GM12878 (cell line): Measurements from ENCODE around the gene CYB5A. TPM values are rescaled to one million over a fixed set of nuclear protein-coding genes. Genes with fewer than 3 reads are reported as not detected.

ENCODE experiments used
- ASH2L ChIP-seq: fragments of 300-600, 200-600 bp; sonication (generic); IDR thresholded peaks from 2 replicates; pipeline ENCODE4 v1.6.1; 2017; ENCODE audit warnings: low read depth, mild to moderate bottlenecking, borderline replicate concordance
- BACH1 ChIP-seq: fragments of 450-650 bp; IDR thresholded peaks from 2 replicates; pipeline ENCODE4 v1.6.1; 2017; ENCODE audit warnings: mild to moderate bottlenecking, borderline replicate concordance
- CBX5 ChIP-seq: sonication (generic); IDR thresholded peaks from 2 replicates; pipeline ENCODE4 v1.6.1; 2016; ENCODE audit warnings: low read depth, moderate library complexity, mild to moderate bottlenecking, inconsistent platforms
- EP300 ChIP-seq, 2 experiments: fragments of 150-350 bp in 1 of 2; IDR thresholded peaks; 2 replicates each; pipeline ENCODE4 v1.6.1; 2011 to 2012; ENCODE audit warnings: low read depth in 2 of 2, low read length in 2 of 2, borderline replicate concordance in 1 of 2, improper control_type of control experiment in 1 of 2, inconsistent platforms in 1 of 2; ENCODE audit not compliant: control insufficient read depth in 1 of 2
- KLF5 ChIP-seq: fragments of 450-650 bp; IDR thresholded peaks from 2 replicates; pipeline ENCODE4 v1.6.1; 2014; ENCODE audit warnings: mild to moderate bottlenecking; ENCODE audit not compliant: partially characterized antibody
- LARP7 ChIP-seq: fragments of 450-650 bp; IDR thresholded peaks from 2 replicates; pipeline ENCODE4 v1.6.1; 2017; ENCODE audit warnings: mild to moderate bottlenecking
- NFYA ChIP-seq: IDR thresholded peaks from 2 replicates; pipeline ENCODE4 v1.6.1; 2011; ENCODE audit warnings: low read depth, mild to moderate bottlenecking, low read length, improper control_type of control experiment, borderline replicate concordance
- polyA plus RNA-seq, 11 experiments: library from polyadenylated mRNA; depleted of rRNA in 4 of 11; unstranded in 6 of 11; stranded (reverse) in 5 of 11; fragments of >200 nt; fragmentation: Nextera tagmentation in 4 of 11; fragmentation: Illumina TruSeq in 1 of 11; extraction: Ambion mirVana in 4 of 11; extraction: Trizol in 1 of 11; gene quantifications; 1 replicate in 1 of 11; 2 replicates in 10 of 11; pipeline versions ENCODE4 v1.2.1 to v1.2.3, GENCODE V29; 2011 to 2016; ENCODE audit warnings: inconsistent platforms in 2 of 11, missing spikeins in 2 of 11, low read depth in 1 of 11
- total RNA-seq, 4 experiments: library from RNA; depleted of rRNA in 3 of 4; stranded (reverse); fragments of >200 nt in 3 of 4; fragmentation: Illumina TruSeq in 1 of 4; extraction: Trizol in 1 of 4; gene quantifications; 2 replicates each; pipeline versions ENCODE4 v1.2.1 to v1.2.3, GENCODE V29; 2013 to 2021
- TF ChIP-seq, protein P1 (sequence below): fragments of 450-650 bp; formaldehyde crosslinking; IDR thresholded peaks from 2 replicates; pipeline ENCODE4 v1.4.0; 2020; ENCODE audit warnings: mild to moderate bottlenecking, moderate library complexity
- TF ChIP-seq, protein P2 (sequence below): fragments of 450-650 bp; IDR thresholded peaks from 2 replicates; pipeline ENCODE4 v1.6.1; 2017; ENCODE audit warnings: low read depth, mild to moderate bottlenecking, moderate library complexity
- TF ChIP-seq, protein P3 (sequence below): IDR thresholded peaks from 2 replicates; pipeline ENCODE4 v1.6.1; 2011; ENCODE audit warnings: low read depth, mild to moderate bottlenecking, low read length, moderate library complexity, borderline replicate concordance; ENCODE audit errors: extremely low read depth

Gene CYB5A
- total and polyA plus RNA-seq, 10 of the 15 experiments (the other 5 are each of a cell fraction or from before 2014, with no cell fraction given) = 60.2 to 129 (median 103) TPM

DNA sequence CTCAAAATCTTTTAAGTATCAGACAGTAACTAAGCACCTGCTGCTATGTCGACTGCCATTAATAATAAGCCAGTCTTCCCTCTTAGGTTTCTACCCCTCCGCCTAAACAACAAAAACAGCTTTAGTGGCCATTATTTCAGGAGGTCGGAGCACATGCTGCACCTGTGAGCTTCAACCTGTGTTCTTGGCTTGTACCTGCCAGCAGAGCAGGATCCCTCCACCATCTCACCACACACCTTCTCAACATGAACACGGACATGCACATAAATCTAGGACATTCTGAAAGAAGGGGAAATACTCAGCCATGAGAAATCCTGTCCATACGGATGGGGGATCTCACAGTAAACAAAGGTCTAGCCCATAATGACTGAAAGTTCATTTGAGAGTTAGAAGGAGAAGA, 3.7 kb downstream of the CYB5A start (continued):
- no peak for TF ChIP-seq CBX5
- TF ChIP-seq ASH2L = no peak
- TF ChIP-seq KLF5 = no peak
- TF ChIP-seq, protein P1, sequence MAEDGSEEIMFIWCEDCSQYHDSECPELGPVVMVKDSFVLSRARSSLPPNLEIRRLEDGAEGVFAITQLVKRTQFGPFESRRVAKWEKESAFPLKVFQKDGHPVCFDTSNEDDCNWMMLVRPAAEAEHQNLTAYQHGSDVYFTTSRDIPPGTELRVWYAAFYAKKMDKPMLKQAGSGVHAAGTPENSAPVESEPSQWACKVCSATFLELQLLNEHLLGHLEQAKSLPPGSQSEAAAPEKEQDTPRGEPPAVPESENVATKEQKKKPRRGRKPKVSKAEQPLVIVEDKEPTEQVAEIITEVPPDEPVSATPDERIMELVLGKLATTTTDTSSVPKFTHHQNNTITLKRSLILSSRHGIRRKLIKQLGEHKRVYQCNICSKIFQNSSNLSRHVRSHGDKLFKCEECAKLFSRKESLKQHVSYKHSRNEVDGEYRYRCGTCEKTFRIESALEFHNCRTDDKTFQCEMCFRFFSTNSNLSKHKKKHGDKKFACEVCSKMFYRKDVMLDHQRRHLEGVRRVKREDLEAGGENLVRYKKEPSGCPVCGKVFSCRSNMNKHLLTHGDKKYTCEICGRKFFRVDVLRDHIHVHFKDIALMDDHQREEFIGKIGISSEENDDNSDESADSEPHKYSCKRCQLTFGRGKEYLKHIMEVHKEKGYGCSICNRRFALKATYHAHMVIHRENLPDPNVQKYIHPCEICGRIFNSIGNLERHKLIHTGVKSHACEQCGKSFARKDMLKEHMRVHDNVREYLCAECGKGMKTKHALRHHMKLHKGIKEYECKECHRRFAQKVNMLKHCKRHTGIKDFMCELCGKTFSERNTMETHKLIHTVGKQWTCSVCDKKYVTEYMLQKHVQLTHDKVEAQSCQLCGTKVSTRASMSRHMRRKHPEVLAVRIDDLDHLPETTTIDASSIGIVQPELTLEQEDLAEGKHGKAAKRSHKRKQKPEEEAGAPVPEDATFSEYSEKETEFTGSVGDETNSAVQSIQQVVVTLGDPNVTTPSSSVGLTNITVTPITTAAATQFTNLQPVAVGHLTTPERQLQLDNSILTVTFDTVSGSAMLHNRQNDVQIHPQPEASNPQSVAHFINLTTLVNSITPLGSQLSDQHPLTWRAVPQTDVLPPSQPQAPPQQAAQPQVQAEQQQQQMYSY (CRISPR knock-in tag) = no peak
- no peak for TF ChIP-seq EP300 (IDR thresholded peaks at IDR 0.05; ENCODE audit: borderline replicate concordance in 1 of 2, control insufficient read depth in 1 of 2, low read depth in 2 of 2, low read length in 2 of 2)
- TF ChIP-seq NFYA = no peak
- TF ChIP-seq, protein P2, sequence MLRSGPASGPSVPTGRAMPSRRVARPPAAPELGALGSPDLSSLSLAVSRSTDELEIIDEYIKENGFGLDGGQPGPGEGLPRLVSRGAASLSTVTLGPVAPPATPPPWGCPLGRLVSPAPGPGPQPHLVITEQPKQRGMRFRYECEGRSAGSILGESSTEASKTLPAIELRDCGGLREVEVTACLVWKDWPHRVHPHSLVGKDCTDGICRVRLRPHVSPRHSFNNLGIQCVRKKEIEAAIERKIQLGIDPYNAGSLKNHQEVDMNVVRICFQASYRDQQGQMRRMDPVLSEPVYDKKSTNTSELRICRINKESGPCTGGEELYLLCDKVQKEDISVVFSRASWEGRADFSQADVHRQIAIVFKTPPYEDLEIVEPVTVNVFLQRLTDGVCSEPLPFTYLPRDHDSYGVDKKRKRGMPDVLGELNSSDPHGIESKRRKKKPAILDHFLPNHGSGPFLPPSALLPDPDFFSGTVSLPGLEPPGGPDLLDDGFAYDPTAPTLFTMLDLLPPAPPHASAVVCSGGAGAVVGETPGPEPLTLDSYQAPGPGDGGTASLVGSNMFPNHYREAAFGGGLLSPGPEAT = no peak
- TF ChIP-seq BACH1 = no peak
- no peak for TF ChIP-seq LARP7
- TF ChIP-seq, protein P3, sequence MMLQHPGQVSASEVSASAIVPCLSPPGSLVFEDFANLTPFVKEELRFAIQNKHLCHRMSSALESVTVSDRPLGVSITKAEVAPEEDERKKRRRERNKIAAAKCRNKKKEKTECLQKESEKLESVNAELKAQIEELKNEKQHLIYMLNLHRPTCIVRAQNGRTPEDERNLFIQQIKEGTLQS = no peak
